Muscle layer of duodenum (tissue), 2 donors: ENCODE results near the gene WWOX.

Experiments used
- H3K27ac ChIP-seq: one replicate; pipeline ENCODE4 v1.7.0; 2013; ENCODE audit warnings: mild to moderate bottlenecking, low read length
- H3K27me3 ChIP-seq: one replicate; pipeline ENCODE4 v1.7.0; 2013; ENCODE audit warnings: low read depth, mild to moderate bottlenecking, control low read depth, low read length
- H3K36me3 ChIP-seq, 2 donors: one replicate each; pipeline ENCODE4 v1.7.0; 2013; ENCODE audit warnings: low read length in 2 of 2, control low read depth in 1 of 2, mild to moderate bottlenecking in 1 of 2; ENCODE audit not compliant: insufficient read depth in 2 of 2, control insufficient read depth in 1 of 2
- H3K4me1 ChIP-seq, 2 donors: one replicate each; pipeline ENCODE4 v1.7.0; 2013; ENCODE audit warnings: low read length in 2 of 2, mild to moderate bottlenecking in 2 of 2, control low read depth in 1 of 2, moderate library complexity in 1 of 2; ENCODE audit not compliant: insufficient read depth in 2 of 2, control insufficient read depth in 1 of 2
- H3K4me3 ChIP-seq, 2 donors: one replicate each; pipeline ENCODE4 v1.7.0; 2013; ENCODE audit warnings: low read length in 2 of 2, low read depth in 1 of 2, mild to moderate bottlenecking in 1 of 2
- H3K9me3 ChIP-seq, 2 donors: one replicate each; pipeline ENCODE4 v1.7.0; 2013; ENCODE audit warnings: low read length in 2 of 2, control low read depth in 1 of 2, mild to moderate bottlenecking in 1 of 2; ENCODE audit not compliant: control insufficient read depth in 1 of 2
- donor health status: healthy.

WWOX gene

DNA sequence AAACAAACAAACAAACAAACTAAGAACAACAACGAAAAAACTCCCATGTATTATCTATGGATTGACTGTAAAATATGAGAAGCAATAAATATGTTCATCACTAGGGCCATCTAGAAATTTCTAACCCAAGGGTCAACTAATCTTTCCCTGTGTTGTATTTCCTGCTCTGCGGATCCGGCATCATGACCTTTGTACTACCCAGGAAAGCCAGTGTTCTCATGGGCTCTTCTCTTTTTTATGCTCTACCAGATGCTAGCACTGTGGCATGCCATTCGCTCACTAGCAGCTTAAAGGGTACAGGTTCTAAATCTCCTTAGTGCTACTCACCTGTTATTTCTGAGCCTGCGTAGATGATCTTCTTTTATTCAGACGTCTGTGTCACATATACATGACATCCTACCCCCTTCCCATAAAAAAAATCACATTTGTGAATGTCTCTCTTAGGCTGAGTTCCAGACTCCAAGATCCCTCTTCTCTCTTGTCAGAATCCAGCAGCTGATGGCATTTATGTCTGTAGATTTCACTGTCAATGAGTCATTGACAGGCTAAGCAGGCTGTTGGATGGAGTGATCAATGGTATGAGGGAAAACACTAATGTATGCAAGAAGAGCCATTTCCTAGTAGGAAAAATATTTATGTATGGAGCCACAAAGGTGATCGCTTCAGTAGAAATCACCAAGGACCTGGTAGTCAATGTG lies 100.0 kb downstream of the WWOX start:
- H3K36me3 ChIP-seq, result no peaks in the 10 kb centered on the region
- H3K4me1 ChIP-seq, result no peaks in the 10 kb centered on the region
- no peak overlapping the region for H3K27ac ChIP-seq
- no peak overlapping the region for H3K4me3 ChIP-seq
- H3K9me3 ChIP-seq, result no peaks in the 10 kb centered on the region
- H3K27me3 ChIP-seq, result no peaks in the 10 kb centered on the region

DNA sequence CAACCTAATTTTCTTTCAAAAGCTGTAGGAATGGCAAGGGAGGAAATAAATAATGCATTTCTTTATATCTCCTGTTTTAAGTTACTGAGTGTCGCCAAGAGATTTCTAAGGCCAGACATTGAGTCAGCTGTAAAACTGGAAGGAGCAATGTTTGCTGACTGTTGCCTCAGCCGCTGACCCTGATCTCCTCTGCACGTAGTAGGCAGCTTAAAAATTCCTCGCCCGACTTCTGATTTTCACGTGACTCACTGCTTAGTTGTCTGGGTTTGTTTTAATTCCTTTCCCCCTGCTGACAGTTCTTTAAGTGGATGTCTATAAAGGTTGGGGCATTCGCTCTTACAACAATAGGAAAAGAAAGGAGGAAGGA lies 100.6 kb downstream of the WWOX start:
- Histone ChIP-seq H3K27me3 (no peaks in the 10 kb centered on the region), H3K36me3 (no peaks in the 10 kb centered on the region), H3K4me1 (no peaks in the 10 kb centered on the region), H3K27ac (no peak overlapping the region), H3K9me3 (no peaks in the 10 kb centered on the region), H3K4me3 (no peak overlapping the region)

DNA sequence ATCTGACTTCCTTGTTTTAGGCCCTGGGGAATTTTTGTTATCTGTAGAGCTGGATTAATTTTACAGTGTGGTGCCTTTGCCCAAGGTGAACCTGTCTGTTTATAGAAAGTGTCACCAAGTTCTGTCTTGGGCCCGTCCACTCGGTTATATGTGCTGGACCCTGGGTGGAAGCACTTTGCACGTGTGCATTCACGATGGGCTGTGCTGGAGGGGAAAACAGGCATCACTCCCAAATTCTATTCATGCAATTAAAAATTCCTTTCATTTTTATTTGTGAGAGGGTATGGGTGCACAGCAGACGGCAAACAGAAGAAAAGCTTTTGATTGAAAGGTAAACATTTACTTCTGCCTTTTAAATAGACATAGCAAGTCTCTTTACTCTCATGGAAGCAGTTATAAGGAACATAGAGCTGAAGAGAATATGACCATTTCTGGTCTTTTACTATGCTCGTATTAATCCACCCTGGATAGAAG lies 101.2 kb downstream of the WWOX start:
- Histone ChIP-seq H3K36me3 (no peaks in the 10 kb centered on the region), H3K9me3 (no peaks in the 10 kb centered on the region), H3K27ac (no peak overlapping the region), H3K4me3 (no peak overlapping the region), H3K4me1 (no peaks in the 10 kb centered on the region), H3K27me3 (no peaks in the 10 kb centered on the region)

DNA sequence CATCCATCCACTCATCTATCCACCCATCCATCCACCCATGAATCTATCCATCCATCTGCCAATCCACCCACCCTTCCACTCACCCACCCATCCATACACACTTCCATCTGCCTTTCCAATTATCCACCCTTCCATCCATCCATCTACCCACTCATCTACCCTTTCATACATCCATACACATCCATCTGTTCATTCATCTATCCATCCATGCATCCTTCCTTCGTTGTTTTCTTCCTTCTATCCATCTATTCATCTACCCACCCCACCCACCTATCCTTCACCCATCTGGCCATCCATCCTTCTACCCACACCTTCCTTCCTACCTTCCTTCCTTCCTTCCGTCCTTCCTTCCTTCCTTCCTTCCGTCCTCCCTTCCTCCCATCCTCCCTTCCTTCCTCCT lies 106.1 kb downstream of the WWOX start:
- Histone ChIP-seq H3K27me3 (no peaks in the 10 kb centered on the region), H3K27ac (no peak overlapping the region), H3K36me3 (no peaks in the 10 kb centered on the region), H3K4me1 (no peaks in the 10 kb centered on the region), H3K4me3 (no peak overlapping the region), H3K9me3 (no peaks in the 10 kb centered on the region)

DNA sequence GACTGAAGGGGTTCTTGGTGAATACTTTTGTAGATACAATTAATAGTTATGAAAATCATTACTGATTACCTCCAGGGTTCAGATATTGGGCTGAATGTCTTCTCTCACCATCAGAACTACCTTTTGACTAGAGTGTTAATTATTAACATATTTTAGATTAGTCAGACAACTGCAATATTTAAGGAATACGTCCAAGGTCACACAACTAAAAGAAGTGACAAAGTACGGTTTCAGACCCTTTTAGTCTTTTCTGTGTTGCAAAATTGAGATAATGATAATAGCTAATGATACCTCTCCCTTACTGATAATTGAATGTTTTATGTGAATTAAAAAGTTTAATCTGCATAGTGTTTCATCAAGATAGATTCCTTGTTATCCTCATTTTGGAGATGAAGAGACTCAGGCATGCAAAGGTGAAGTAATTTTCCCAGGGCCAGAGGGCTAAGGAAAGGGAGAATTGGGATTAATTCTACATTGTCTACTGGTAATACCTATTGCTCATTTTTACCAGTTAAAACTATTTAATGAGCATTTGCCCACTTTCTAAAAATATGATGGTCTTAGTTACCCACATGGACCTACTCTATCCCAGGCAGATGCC lies 107.3 kb downstream of the WWOX start:
- no peaks in the 10 kb centered on the region for H3K27me3 ChIP-seq
- H3K27ac ChIP-seq, result no peak overlapping the region
- no peaks in the 10 kb centered on the region for H3K9me3 ChIP-seq
- H3K4me1 ChIP-seq, result no peaks in the 10 kb centered on the region
- no peak overlapping the region for H3K4me3 ChIP-seq
- no peaks in the 10 kb centered on the region for H3K36me3 ChIP-seq

DNA sequence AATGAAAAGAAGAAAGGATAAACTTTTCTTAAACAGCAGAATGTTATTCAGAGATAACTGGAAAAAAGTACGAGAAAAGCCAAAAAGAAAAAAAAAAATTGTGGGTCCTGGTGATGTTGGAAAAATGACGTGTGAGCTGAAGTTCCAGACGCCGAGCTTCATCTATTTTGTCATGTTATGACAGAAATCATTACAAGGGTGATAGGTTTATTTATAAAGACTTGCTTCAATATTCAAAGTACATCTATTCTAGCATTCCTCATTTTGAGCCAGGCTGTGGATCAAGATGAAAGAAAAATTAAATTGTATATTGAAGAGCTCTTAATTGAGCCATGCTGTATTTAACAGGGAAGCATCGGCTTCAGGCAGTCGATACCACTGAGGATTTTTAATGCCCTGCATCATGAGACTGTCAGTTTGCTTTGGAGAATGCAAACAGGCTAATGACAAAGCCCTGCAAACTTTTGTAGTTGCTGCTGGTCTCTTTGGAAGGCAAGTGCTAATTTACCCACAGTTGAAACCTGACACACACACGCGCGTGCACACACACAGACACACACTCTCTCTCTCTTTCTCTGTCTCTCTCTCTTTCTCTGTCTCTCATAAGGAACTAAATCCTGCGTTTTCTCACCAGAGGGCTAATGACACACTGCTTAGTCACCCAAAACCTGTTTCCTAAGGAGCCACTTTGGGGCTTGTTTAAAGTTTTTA lies 110.7 kb downstream of the WWOX start:
- no peaks in the 10 kb centered on the region for H3K36me3 ChIP-seq

GRCh38 chr16:78211020-78211599 lies 111.7 kb downstream of the WWOX start:
- no peaks in the 10 kb centered on the region for H3K4me1 ChIP-seq
- H3K36me3 ChIP-seq, result no peaks in the 10 kb centered on the region
- H3K27ac ChIP-seq, result no peak overlapping the region
- no peaks in the 10 kb centered on the region for H3K27me3 ChIP-seq
- H3K9me3 ChIP-seq, result no peaks in the 10 kb centered on the region
- H3K4me3 ChIP-seq, result no peak overlapping the region

More for the DNA sequence above, 110.7 kb downstream of the WWOX start:
- H3K9me3 ChIP-seq, result no peaks in the 10 kb centered on the region
- H3K4me3 ChIP-seq, result no peak overlapping the region
- H3K27me3 ChIP-seq, result no peaks in the 10 kb centered on the region
- H3K27ac ChIP-seq, result no peak overlapping the region
- H3K4me1 ChIP-seq, result no peaks in the 10 kb centered on the region

DNA sequence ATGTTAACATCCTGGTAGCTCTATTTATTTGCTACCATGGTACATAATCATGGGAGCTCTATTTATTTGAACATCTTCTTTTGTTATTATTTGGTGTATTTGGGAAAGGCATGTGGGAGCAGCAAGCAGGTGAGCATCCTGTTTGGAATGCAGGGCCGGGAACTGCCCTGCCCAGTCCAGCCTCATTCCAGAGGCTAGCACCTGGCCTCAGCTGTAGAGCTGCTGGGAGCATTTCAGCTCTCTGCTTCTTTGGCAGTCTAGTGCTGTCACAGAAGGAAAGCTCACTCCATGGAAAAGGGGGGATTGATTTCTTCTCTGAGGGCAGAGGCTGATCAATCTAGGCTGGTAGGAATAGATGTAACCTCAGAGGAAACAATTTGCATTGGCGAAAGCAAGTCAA lies 112.5 kb downstream of the WWOX start:
- Histone ChIP-seq H3K4me3 (no peak overlapping the region), H3K27me3 (no peaks in the 10 kb centered on the region), H3K4me1 (no peaks in the 10 kb centered on the region), H3K9me3 (no peaks in the 10 kb centered on the region), H3K36me3 (no peaks in the 10 kb centered on the region), H3K27ac (no peak overlapping the region)

- no peaks in the 10 kb centered on the region for H3K9me3 ChIP-seq
- no peak overlapping the region for H3K27ac ChIP-seq
- no peak overlapping the region for H3K4me3 ChIP-seq
- no peaks in the 10 kb centered on the region for H3K36me3 ChIP-seq
- no peaks in the 10 kb centered on the region for H3K27me3 ChIP-seq
- H3K4me1 ChIP-seq, result no peaks in the 10 kb centered on the region
Measured at GRCh38 chr16:78212674-78213073, 113.2 kb downstream of the WWOX start.

DNA sequence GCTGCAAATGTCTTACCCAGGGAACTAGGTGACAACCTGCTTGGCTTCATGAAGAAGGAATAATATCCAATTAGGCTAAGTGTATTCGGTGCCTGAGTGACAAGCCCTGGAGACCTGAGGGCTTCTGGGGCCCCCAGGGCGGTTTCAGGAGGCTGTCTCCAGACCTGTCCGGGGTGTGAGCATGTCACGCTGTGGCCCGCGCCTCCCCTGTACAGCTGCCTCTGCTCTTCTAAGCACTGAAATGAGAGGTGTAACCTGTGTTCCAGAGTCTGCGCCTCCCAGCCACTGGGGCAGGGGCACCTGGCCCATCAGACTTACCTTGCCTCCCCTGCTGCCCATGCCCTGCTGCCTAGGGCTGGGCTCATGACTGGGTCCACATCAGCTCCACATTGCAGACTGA lies 114.3 kb downstream of the WWOX start:
- no peak overlapping the region for H3K4me3 ChIP-seq
- H3K4me1 ChIP-seq, result no peaks in the 10 kb centered on the region
- no peaks in the 10 kb centered on the region for H3K36me3 ChIP-seq
- H3K27ac ChIP-seq, result no peak overlapping the region
- H3K27me3 ChIP-seq, result no peaks in the 10 kb centered on the region
- H3K9me3 ChIP-seq, result no peaks in the 10 kb centered on the region

GRCh38 chr16:78215222-78215621 lies 115.8 kb downstream of the WWOX start:
- no peaks in the 10 kb centered on the region for H3K36me3 ChIP-seq
- no peaks in the 10 kb centered on the region for H3K4me1 ChIP-seq
- no peaks in the 10 kb centered on the region for H3K9me3 ChIP-seq
- no peaks in the 10 kb centered on the region for H3K27me3 ChIP-seq
- H3K4me3 ChIP-seq, result no peak overlapping the region
- H3K27ac ChIP-seq, result no peak overlapping the region
